ENCODE results near the gene DUSP9.

The DUSP9 gene

GRCh38 chrX:153685156-153685536 lies 38.1 kb downstream of the DUSP9 start (continued):
- no peak for TF ChIP-seq TSHZ2 (CRISPR knock-in tag; IDR thresholded peaks at IDR 0.05)

- no peak for TF ChIP-seq BACH2 (CRISPR knock-in tag; IDR thresholded peaks at IDR 0.05; ENCODE audit: borderline replicate concordance)
- no peak for TF ChIP-seq GLIS3 (CRISPR knock-in tag; IDR thresholded peaks at IDR 0.05)
- no peak for TF ChIP-seq TSHZ2 (CRISPR knock-in tag; IDR thresholded peaks at IDR 0.05)
- TF ChIP-seq ESRRG (CRISPR knock-in tag; IDR thresholded peaks at IDR 0.05), result no peak
- no peak for ATAC-seq
Observed at GRCh38 chrX:153685751-153686696, 39.0 kb downstream of the DUSP9 start.

- ATAC-seq, result no peak
- no peak for TF ChIP-seq CREB5 (CRISPR knock-in tag; IDR thresholded peaks at IDR 0.05; ENCODE audit: low read depth)
Observed at GRCh38 chrX:153686711-153687110, 39.7 kb downstream of the DUSP9 start.

- TF ChIP-seq CSDC2 (CRISPR knock-in tag; IDR thresholded peaks at IDR 0.05) (no peak), ARNTL (CRISPR knock-in tag; IDR thresholded peaks at IDR 0.05; ENCODE audit: borderline replicate concordance, low read depth) (no peak), ZFP3 (CRISPR knock-in tag; IDR thresholded peaks at IDR 0.05) (no peak), OSR1 (CRISPR knock-in tag; IDR thresholded peaks at IDR 0.05) (no peak), RARB (CRISPR knock-in tag; IDR thresholded peaks at IDR 0.05) (no peak), ZC3H10 (CRISPR knock-in tag; IDR thresholded peaks at IDR 0.05) (no peak), BACH2 (CRISPR knock-in tag; IDR thresholded peaks at IDR 0.05; ENCODE audit: borderline replicate concordance) (no peak), TCF4 (CRISPR knock-in tag; IDR thresholded peaks at IDR 0.05; ENCODE audit: borderline replicate concordance) (no peak), ZNF70 (CRISPR knock-in tag; IDR thresholded peaks at IDR 0.05) (no peak), TSHZ2 (CRISPR knock-in tag; IDR thresholded peaks at IDR 0.05) (no peak), CREB5 (CRISPR knock-in tag; IDR thresholded peaks at IDR 0.05; ENCODE audit: low read depth) (no peak), SNAI2 (CRISPR knock-in tag; IDR thresholded peaks at IDR 0.05) (no peak), GLIS3 (CRISPR knock-in tag; IDR thresholded peaks at IDR 0.05) (no peak), CSRNP3 (CRISPR knock-in tag; IDR thresholded peaks at IDR 0.05) (no peak), POU6F1 (CRISPR knock-in tag; IDR thresholded peaks at IDR 0.05; ENCODE audit: borderline replicate concordance, low read depth) (no peak), TOX (CRISPR knock-in tag; IDR thresholded peaks at IDR 0.05; ENCODE audit: borderline replicate concordance) (no peak), ZFP30 (CRISPR knock-in tag; IDR thresholded peaks at IDR 0.05) (no peak)
- peak; percentile 34 for ATAC-seq
Observed at GRCh38 chrX:153687121-153688039, 40.4 kb downstream of the DUSP9 start, which contains the start of gene SLC6A8. Gene SLC6A8, plus strand, starts transcription at chrX:153687926. Its CDS starts 649 bp downstream, at chrX:153688575.

All from SK-N-SH treated with all-trans-retinoic acid at 6 μM for 48 hours (cell line).